ENCODE data around the gene OR51E1. TPM values are rescaled to one million over a fixed set of nuclear protein-coding genes. Genes with fewer than 3 reads are reported as not detected.

OR51E1 gene
- total RNA-seq, 1 donor from 2014 or later, result 1.2 TPM

DNA sequence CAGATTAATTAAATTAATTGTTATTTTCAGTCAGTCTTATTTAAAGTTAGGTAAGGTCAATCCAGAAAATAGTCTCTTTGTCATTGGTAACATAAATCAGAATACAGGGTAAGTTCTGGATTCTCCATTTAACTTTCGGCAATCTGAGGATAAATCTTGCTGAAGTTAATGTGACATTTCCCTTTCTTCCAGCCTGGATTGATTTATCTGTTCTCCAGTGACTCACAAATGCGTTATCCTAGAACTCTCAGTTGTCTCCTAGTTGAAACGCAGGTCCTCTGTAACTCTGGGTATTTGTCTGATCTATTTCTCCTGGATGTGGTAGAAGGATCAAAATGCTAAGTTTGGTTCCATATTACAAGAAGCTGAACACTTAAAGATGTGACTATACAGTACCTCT is 21.0 kb downstream of the OR51E1 start:
- no peak for DNase-seq (ENCODE audit: low spot score)
- peaks cover 3% of the 10 kb centered on the region for H3K9me3 Mint-ChIP-seq (ENCODE audit: low read depth)
- no peaks in the 10 kb centered on the region for H3K27me3 Mint-ChIP-seq (ENCODE audit: low read depth)
- H3K36me3 Mint-ChIP-seq (ENCODE audit: low read depth), result no peaks in the 10 kb centered on the region
- TF ChIP-seq, protein P1, sequence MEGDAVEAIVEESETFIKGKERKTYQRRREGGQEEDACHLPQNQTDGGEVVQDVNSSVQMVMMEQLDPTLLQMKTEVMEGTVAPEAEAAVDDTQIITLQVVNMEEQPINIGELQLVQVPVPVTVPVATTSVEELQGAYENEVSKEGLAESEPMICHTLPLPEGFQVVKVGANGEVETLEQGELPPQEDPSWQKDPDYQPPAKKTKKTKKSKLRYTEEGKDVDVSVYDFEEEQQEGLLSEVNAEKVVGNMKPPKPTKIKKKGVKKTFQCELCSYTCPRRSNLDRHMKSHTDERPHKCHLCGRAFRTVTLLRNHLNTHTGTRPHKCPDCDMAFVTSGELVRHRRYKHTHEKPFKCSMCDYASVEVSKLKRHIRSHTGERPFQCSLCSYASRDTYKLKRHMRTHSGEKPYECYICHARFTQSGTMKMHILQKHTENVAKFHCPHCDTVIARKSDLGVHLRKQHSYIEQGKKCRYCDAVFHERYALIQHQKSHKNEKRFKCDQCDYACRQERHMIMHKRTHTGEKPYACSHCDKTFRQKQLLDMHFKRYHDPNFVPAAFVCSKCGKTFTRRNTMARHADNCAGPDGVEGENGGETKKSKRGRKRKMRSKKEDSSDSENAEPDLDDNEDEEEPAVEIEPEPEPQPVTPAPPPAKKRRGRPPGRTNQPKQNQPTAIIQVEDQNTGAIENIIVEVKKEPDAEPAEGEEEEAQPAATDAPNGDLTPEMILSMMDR (IDR thresholded peaks at IDR 0.05), result no peak
- peaks cover 34% of the 10 kb centered on the region for H3K4me1 Mint-ChIP-seq (ENCODE audit: low read depth)
- no peak overlapping the region for H3K4me3 Mint-ChIP-seq (ENCODE audit: unreplicated experiment)
- peak overlapping the region; percentile 76 for H3K27ac Mint-ChIP-seq (ENCODE audit: unreplicated experiment)

DNA sequence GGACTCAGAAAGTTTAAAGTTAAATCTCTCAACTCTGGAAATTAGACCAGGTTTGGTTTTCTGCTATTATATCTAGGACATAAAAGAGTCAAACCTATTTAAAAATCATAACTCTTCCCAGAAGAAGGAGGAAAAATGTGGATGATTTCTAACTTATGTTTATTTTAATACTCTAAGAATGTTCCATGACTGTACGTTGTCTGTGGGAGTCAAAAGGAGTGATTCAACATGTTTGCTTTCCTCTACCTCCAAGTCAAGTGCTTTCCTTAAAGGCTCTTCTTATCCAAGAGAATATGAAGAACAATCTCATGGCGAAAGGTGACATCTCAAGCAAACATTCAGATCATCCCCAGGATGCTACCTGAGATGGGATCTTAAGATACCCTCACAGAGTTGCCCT is 21.6 kb downstream of the OR51E1 start:
- Mint-ChIP-seq H3K9me3 (ENCODE audit: low read depth) (peaks cover 3% of the 10 kb centered on the region), H3K36me3 (ENCODE audit: low read depth) (no peaks in the 10 kb centered on the region), H3K4me1 (ENCODE audit: low read depth) (peaks cover 35% of the 10 kb centered on the region)

GRCh38 chr11:4671741-4672140 is 28.0 kb downstream of the OR51E1 start:
- H3K4me3 Mint-ChIP-seq (ENCODE audit: unreplicated experiment), result no peak overlapping the region
- peak overlapping the region; percentile 91 for H3K27ac Mint-ChIP-seq (ENCODE audit: unreplicated experiment)

More for the DNA sequence above, 21.6 kb downstream of the OR51E1 start:
- TF ChIP-seq, protein P1 (IDR thresholded peaks at IDR 0.05), result no peak
- peak overlapping the region; percentile 76 for H3K27ac Mint-ChIP-seq (ENCODE audit: unreplicated experiment)
- H3K4me3 Mint-ChIP-seq (ENCODE audit: unreplicated experiment), result no peak overlapping the region
- DNase-seq (ENCODE audit: low spot score), result no peak
- H3K27me3 Mint-ChIP-seq (ENCODE audit: low read depth), result no peaks in the 10 kb centered on the region

GRCh38 chr11:4672470-4672869 is 28.7 kb downstream of the OR51E1 start:
- DNase-seq (ENCODE audit: low spot score), result no peak
- Mint-ChIP-seq H3K9me3 (ENCODE audit: low read depth) (peaks cover 3% of the 10 kb centered on the region), H3K27ac (ENCODE audit: unreplicated experiment) (peak overlapping the region; percentile 91), H3K36me3 (ENCODE audit: low read depth) (no peaks in the 10 kb centered on the region), H3K27me3 (ENCODE audit: low read depth) (no peaks in the 10 kb centered on the region), H3K4me1 (ENCODE audit: low read depth) (peaks cover 36% of the 10 kb centered on the region), H3K4me3 (ENCODE audit: unreplicated experiment) (no peak overlapping the region)
- TF ChIP-seq, protein P1 (IDR thresholded peaks at IDR 0.05), result no peak

More at GRCh38 chr11:4671741-4672140, 28.0 kb downstream of the OR51E1 start:
- no peaks in the 10 kb centered on the region for H3K27me3 Mint-ChIP-seq (ENCODE audit: low read depth)
- peaks cover 36% of the 10 kb centered on the region for H3K4me1 Mint-ChIP-seq (ENCODE audit: low read depth)
- H3K36me3 Mint-ChIP-seq (ENCODE audit: low read depth), result no peaks in the 10 kb centered on the region
- DNase-seq (ENCODE audit: low spot score), result no peak
- peaks cover 3% of the 10 kb centered on the region for H3K9me3 Mint-ChIP-seq (ENCODE audit: low read depth)
- TF ChIP-seq, protein P1 (IDR thresholded peaks at IDR 0.05), result no peak

GRCh38 chr11:4673781-4674180 is 30.0 kb downstream of the OR51E1 start:
- DNase-seq (ENCODE audit: low spot score), result no peak
- TF ChIP-seq, protein P1 (IDR thresholded peaks at IDR 0.05), result no peak
- Mint-ChIP-seq H3K4me3 (ENCODE audit: unreplicated experiment) (no peak overlapping the region), H3K27me3 (ENCODE audit: low read depth) (no peaks in the 10 kb centered on the region), H3K9me3 (ENCODE audit: low read depth) (peaks cover 3% of the 10 kb centered on the region), H3K27ac (ENCODE audit: unreplicated experiment) (peak overlapping the region; percentile 91), H3K36me3 (ENCODE audit: low read depth) (no peaks in the 10 kb centered on the region), H3K4me1 (ENCODE audit: low read depth) (peaks cover 36% of the 10 kb centered on the region)

All from chondrocyte (in vitro differentiated cells).